ENCODE measurements around the gene REXO1.

REXO1 gene

GRCh38 chr19:1828279-1829238 is 19.7 kb downstream of the REXO1 start:
- DNase-seq (ENCODE audit: low read depth): no peak

DNA sequence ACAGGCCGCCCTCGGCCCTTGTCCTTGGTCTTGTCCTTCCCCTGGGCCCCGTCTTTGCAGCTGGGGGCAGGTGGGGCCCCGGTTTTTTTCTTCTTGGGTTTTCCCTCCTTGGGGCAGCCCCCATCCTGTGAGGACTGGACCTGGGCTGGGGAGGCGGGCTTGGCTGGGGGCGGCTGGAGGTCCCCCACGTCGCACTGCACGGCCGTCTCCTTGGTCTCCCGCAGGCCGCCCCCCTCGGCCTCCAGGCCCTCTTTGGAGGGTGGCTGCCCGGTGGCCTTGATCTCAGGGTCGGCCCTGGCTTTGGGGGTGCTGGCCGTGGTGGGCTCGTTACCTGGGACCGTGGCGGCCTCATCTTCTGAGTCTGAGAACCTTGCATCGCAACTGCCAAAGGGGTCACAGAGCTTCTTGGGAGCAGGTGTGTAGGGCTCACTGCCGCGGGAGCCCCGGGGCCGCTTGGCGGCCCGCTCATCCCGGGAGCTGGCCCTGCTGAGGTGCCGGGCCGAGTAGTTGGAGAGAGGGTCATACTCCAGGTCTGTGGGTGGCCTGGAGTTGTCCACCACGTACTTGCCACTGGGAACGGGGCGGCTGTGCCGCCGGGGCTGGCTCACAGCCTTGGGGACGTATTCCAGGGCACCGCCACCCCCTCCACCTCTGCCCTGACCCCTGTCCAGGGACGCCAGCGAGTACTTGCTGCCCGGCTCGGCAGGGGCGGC is 20.6 kb downstream of the REXO1 start:
- no peak for DNase-seq (ENCODE audit: low read depth)

- no peak for DNase-seq (ENCODE audit: low read depth)
These were observed 21.4 kb downstream of the REXO1 start for GRCh38 chr19:1826557-1827521.

DNA sequence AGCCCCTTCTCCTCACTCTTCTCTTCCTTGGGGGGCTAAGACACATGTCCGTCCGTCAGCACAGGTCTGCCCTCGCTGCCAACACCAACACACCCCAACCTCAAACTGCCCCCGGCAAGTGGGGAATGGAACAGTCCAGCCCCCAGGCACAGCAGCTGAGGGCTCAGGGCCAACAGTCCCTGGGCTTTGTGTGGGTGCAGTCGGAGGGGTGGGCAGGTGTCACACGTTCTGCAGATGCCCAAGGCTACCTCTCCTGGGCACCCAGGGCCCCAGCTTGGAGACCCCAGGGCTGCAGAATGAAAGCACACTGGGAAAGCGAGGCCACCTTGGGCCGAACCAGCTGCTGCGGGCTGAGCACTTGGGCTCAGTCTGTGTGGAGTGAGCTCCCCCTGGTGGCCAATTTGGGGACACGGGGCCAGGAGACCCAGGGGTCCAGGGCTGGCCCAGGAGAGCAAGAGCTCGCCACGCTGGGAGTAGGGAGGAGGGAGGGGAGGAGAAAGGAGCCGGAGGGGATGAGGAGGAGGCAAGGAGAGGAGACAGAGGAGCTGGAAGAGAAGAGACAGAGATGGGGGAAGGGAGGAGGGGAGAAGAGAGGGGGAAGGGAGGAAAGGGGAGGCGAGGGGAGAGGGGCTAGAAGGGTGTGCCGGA is 22.2 kb downstream of the REXO1 start:
- DNase-seq (ENCODE audit: low read depth): peak; percentile 68

GRCh38 chr19:1824252-1824622 is 24.0 kb downstream of the REXO1 start:
- no peak for DNase-seq (ENCODE audit: low read depth)

DNA sequence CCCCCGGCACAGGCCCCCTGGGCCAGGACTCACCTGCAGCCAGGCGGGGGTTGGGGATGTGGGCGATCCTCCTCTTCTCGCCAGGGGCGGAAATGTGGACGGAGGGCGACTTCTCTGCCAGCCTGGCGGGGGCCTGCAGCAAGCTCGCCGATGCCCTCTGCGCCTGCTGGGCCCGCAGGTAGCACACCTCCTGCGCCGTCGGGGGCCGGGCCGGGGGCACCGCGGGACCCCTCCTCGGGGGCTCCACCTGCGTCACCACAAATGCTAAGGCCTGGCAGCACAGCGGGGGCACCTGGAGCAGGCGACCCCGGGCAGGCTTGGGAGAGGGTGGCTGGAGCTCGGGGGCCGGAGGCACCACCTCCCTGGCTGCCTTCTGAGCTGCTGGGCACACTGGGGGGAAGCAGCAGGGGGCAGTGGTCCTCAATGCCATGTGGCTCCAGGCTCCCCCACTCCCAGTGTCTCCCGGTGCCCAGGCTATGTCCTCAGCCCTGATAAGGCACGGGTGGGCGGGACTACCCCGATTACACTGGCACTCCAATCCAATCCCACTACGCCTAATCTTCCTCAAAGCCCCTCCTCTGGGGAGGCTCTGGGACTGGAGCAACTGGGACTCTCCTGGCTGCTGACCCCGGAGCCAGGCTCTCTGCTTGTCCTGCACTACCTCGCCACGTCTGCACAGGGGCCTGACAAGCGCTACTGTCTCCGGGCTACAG is 24.6 kb downstream of the REXO1 start:
- DNase-seq (ENCODE audit: low read depth): no peak

GRCh38 chr19:1823020-1823419 is 25.3 kb downstream of the REXO1 start:
- no peak for DNase-seq (ENCODE audit: low read depth)

GRCh38 chr19:1822210-1822609 is 26.1 kb downstream of the REXO1 start:
- DNase-seq (ENCODE audit: low read depth): no peak

DNA sequence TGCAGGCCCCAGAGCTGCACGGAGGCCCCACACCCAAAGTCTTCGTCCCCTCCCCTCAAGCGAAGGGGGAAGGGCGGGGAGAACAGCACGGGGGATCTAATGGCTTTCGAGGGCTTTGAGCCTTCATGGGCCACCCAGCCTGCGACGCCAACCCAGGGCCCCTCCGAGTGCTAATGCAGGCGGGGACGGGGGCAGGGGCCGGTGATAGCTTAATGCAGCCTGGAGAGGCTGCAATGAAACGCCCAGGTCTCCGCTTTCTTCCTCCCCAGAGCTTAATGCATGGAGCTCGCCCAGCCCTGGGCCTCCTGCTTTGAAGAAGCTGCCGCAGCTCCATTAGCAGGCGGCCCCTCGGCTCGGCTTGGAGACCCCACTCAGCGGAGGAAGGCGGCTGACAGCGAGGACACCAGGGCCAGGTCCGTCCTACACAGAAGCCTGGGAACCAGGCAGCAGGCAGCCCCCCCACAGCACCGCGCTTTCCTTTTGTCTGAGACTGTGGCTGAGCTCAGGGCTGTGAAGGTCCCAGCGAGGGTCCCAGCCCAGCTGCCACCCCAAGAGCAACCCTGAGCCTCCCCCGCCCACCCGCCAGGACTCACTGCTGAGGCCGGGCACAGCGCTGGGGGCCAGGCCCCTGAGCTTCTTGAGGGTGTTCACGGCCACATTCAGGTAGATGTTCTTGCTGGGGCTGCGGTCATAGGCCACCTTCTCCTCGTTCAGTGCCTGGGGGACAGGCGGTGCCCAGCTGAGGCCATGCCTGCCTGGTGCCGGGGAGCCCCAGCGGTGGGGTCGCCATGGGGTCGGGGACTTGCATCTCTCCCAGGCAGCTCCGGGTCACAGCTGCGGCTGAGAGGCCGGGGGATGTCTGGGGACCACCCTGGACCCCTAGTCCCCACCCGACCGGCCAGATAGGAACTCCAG is 28.7 kb downstream of the REXO1 start:
- DNase-seq (ENCODE audit: low read depth): no peak

- DNase-seq (ENCODE audit: low read depth): no peak
These were observed 29.6 kb downstream of the REXO1 start for GRCh38 chr19:1818549-1819195.

GRCh38 chr19:1817553-1818179 is 30.6 kb downstream of the REXO1 start:
- no peak for DNase-seq (ENCODE audit: low read depth)

GRCh38 chr19:1816530-1817298 is 31.6 kb downstream of the REXO1 start:
- no peak for DNase-seq (ENCODE audit: low read depth)

DNA sequence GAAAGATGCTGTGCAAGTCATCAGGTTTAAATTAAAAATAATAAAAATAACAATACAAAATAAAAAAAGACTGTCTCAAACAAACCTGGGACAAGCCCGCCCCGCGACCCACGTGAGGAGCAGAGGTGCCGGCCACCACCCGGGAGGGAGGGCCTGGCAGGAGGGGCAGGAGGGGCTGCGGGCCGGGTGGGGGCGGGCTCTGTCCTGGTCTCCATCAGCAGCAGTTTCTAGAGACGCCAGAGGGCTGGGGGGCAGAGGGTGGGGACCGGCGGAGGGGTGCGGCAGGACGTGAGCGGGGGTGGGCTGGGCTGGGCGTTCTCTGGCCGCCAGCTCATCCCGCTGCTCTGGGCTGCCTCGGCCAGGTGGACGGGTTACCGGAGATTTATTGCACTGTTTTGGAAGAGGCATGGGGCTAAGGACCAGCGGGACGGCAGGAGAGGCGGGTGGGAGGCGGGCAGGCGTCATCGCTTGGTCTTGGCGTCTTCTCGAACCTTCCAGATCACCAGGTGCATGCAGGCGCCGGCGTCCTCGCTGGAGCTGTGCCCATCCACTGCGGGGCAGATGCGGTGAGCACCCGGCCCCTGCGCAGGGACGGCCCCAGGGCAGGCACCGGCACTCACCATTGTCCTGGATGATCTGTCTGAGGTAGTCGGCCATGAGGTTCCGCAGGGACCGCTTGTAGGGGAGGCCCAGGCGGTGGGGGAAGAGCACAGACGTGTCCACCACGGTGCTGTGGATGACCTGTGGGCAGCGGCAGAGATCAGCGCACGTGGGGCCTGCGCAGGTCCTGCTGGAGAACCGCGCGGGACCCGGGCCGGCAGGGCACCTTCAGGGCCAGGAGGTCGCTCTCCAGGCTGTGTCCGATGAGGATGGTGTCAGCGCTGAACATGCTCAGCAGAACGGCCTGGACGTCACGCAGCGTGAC is 32.4 kb downstream of the REXO1 start:
- DNase-seq (ENCODE audit: low read depth): no peak

GRCh38 chr19:1814833-1815604 is 33.3 kb downstream of the REXO1 start:
- DNase-seq (ENCODE audit: low read depth): no peak

- no peak for DNase-seq (ENCODE audit: low read depth)
These were observed 33.9 kb downstream of the REXO1 start for GRCh38 chr19:1814391-1814790.
